Measurements from ENCODE around the gene XPO1. TPM values are rescaled to one million over a fixed set of nuclear protein-coding genes. Genes with fewer than 3 reads are reported as not detected.
"Not testable (repeated sequence)": the region's sequence is repeated elsewhere in the genome, so short reads cannot be mapped to it uniquely, and the experiment has no call there.

XPO1 gene, protein sequence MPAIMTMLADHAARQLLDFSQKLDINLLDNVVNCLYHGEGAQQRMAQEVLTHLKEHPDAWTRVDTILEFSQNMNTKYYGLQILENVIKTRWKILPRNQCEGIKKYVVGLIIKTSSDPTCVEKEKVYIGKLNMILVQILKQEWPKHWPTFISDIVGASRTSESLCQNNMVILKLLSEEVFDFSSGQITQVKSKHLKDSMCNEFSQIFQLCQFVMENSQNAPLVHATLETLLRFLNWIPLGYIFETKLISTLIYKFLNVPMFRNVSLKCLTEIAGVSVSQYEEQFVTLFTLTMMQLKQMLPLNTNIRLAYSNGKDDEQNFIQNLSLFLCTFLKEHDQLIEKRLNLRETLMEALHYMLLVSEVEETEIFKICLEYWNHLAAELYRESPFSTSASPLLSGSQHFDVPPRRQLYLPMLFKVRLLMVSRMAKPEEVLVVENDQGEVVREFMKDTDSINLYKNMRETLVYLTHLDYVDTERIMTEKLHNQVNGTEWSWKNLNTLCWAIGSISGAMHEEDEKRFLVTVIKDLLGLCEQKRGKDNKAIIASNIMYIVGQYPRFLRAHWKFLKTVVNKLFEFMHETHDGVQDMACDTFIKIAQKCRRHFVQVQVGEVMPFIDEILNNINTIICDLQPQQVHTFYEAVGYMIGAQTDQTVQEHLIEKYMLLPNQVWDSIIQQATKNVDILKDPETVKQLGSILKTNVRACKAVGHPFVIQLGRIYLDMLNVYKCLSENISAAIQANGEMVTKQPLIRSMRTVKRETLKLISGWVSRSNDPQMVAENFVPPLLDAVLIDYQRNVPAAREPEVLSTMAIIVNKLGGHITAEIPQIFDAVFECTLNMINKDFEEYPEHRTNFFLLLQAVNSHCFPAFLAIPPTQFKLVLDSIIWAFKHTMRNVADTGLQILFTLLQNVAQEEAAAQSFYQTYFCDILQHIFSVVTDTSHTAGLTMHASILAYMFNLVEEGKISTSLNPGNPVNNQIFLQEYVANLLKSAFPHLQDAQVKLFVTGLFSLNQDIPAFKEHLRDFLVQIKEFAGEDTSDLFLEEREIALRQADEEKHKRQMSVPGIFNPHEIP (N-terminal part only)
- total RNA-seq = 100 to 1,000 TPM in 2 of 9 donors, 10 to 100 TPM in 7; 54.9 to 137 (median 76.5) TPM
- 100 to 1,000 TPM in 1 of 3 donors, 10 to 100 TPM in 2; 48.6 to 117 (median 89.4) TPM for polyA plus RNA-seq
- long read RNA-seq, donor 1, full-length matches to known transcripts = 9 of 16 reads
- long read RNA-seq, donor 1, partial matches to known transcripts = 7 of 16 reads
- long read RNA-seq, donor 1, other reads (novel, unspliced or antisense) = 0 of 16 reads
- long read RNA-seq, donor 2, full-length matches to known transcripts = 6 of 6 reads
- long read RNA-seq, donor 2, partial matches to known transcripts = 0 of 6 reads
- long read RNA-seq, donor 2, other reads (novel, unspliced or antisense) = 0 of 6 reads
- long read RNA-seq, donor 3, partial matches to known transcripts = 0 of 2 reads
- long read RNA-seq, donor 3, other reads (novel, unspliced or antisense) = 0 of 2 reads
- long read RNA-seq, donor 4, partial matches to known transcripts = 4 of 7 reads
- long read RNA-seq, donor 4, other reads (novel, unspliced or antisense) = 3 of 7 reads
- long read RNA-seq, donor 5, full-length matches to known transcripts = 10 of 16 reads
- long read RNA-seq, donor 5, partial matches to known transcripts = 3 of 16 reads
- long read RNA-seq, donor 5, other reads (novel, unspliced or antisense) = 3 of 16 reads
- long read RNA-seq, donor 6, partial matches to known transcripts = 2 of 2 reads
- long read RNA-seq, donor 6, other reads (novel, unspliced or antisense) = 0 of 2 reads
- long read RNA-seq, donor 7, full-length matches to known transcripts = 7 of 14 reads
- long read RNA-seq, donor 7, partial matches to known transcripts = 7 of 14 reads
- long read RNA-seq, donor 7, other reads (novel, unspliced or antisense) = 0 of 14 reads
- long read RNA-seq, donor 8, full-length matches to known transcripts = 7 of 21 reads
- long read RNA-seq, donor 8, partial matches to known transcripts = 14 of 21 reads
- long read RNA-seq, donor 8, other reads (novel, unspliced or antisense) = 0 of 21 reads
- long read RNA-seq, donor 9, full-length matches to known transcripts = 14 of 14 reads
- long read RNA-seq, donor 9, partial matches to known transcripts = 0 of 14 reads
- long read RNA-seq, donor 9, other reads (novel, unspliced or antisense) = 0 of 14 reads
- long read RNA-seq, donor 10, full-length matches to known transcripts = 3 of 3 reads
- long read RNA-seq, donor 10, partial matches to known transcripts = 0 of 3 reads
- long read RNA-seq, donor 10, other reads (novel, unspliced or antisense) = 0 of 3 reads

DNA sequence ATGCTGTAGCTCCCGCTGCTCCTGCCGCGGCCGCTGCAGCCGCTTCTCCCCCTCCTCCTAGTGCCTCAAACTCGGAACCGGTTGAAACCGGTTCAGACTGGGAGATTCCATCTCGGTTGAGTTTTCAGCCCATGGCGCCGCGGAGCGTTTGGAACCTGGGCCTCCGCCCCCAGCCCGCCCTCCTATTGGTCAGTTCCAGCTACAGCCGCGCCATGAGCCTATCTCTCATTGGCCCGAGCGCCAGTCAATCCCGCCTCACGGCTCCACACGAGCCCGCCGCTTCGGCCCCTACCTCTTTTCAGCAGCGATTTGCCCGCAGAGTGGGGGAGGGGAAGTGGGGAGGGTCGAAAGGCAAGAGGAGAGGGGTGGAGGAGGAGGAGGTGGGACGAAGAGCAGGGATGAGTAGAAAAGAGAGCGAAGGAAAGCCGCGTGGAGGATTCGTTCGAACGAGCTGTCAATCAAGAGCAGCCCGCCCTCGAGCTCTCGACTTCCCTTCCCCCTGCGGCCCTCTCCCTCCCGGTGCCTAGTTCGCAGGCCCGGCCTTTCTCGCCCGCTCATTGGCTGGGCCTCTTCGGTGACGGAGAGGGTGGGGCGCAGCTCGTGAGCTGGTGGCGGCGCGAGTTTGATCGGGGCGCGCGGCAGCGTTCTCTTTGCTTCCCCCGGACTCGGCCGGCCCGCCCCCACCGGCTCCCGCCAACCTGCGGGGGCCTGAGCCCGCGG lies at the start of gene XPO1:
Gene XPO1 (minus strand): TSS at position 157 of the 720 bp plus-strand sequence. CDS start 4,459 bp downstream, outside the sequence.
- TF ChIP-seq, protein P1, sequence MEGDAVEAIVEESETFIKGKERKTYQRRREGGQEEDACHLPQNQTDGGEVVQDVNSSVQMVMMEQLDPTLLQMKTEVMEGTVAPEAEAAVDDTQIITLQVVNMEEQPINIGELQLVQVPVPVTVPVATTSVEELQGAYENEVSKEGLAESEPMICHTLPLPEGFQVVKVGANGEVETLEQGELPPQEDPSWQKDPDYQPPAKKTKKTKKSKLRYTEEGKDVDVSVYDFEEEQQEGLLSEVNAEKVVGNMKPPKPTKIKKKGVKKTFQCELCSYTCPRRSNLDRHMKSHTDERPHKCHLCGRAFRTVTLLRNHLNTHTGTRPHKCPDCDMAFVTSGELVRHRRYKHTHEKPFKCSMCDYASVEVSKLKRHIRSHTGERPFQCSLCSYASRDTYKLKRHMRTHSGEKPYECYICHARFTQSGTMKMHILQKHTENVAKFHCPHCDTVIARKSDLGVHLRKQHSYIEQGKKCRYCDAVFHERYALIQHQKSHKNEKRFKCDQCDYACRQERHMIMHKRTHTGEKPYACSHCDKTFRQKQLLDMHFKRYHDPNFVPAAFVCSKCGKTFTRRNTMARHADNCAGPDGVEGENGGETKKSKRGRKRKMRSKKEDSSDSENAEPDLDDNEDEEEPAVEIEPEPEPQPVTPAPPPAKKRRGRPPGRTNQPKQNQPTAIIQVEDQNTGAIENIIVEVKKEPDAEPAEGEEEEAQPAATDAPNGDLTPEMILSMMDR (IDR thresholded peaks at IDR 0.05) = no peak
- TF ChIP-seq POLR2A (IDR thresholded peaks at IDR 0.05) = peak; percentile 89 to 95
- Histone ChIP-seq H3K4me1 (replicated peaks in 1 of 2) (peaks cover 19 to 32% of the 10 kb centered on the region in 2 donors), H3K36me3 (replicated peaks in 1 of 2) (no peaks in the 10 kb centered on the region), H3K27me3 (no peaks in the 10 kb centered on the region), H3K4me3 (peak within 1 kb of the TSS; percentile 56 to 82 (median 68)), H3K27ac (peak within 1 kb of the TSS; percentile 86 to 99 (median 92)), H3K9me3 (replicated peaks in 1 of 3) (no peaks in the 10 kb centered on the region)
- WGBS, 4 donors = 0 to 1% (median 1%) methylated on average over 22 to 65 of the region's 65 CpGs
- intact Hi-C loops (cut with DNase I) = no loop called here
- DNase-seq = peak; percentile 99 to 100 (median 100)

DNA sequence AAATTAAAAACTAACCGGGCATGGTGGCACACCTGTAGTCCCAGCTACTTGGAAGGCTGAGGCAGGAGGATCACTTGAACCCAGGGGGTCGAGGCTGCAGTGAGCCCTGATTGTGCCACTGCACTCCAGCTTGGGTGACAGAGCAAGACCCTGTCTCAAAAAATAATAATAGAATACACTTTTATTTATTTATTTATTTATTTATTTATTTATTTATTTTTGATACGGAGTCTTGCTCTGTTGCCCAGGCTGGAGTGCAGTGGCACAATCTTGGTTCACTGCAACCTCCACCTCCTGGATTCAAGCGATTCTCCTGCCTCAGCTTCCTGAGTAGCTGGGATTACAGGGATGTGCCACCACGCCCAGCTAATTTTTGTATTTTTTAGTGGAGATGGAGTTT lies 48.8 kb upstream of the XPO1 start:
- H3K4me3 ChIP-seq; H3K36me3 ChIP-seq (replicated peaks in 1 of 2); H3K4me1 ChIP-seq (replicated peaks in 1 of 2); H3K27me3 ChIP-seq; intact Hi-C loops (cut with DNase I); H3K27ac ChIP-seq; H3K9me3 ChIP-seq (replicated peaks in 1 of 3); DNase-seq: not testable (repeated sequence)
- WGBS, 4 donors = 88 to 92% (median 92%) methylated on average over 5 of the region's 5 CpGs

DNA sequence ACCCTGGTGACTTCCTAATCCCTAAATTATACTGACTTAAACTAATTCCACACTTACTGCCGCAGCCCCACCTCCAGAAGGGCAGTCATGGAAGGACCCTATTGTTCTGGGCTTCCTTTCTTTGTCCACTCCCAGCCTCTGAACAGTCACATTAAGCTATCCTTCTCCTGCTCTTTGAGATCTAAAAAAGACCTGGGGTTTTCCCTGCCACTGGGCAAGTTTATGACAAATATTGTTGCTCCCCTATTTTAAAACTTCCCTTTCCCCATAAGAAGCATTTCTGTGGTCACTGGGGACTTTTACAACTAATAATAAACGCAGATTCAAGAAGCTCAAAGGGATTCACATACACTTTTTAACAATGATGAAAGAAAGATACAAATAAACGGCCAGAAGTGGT lies 47.2 kb upstream of the XPO1 start:
- Histone ChIP-seq H3K27ac (no peak overlapping the region), H3K4me1 (replicated peaks in 1 of 2) (no peaks in the 10 kb centered on the region), H3K4me3 (no peak overlapping the region), H3K27me3 (no peaks in the 10 kb centered on the region), H3K9me3 (replicated peaks in 1 of 3) (no peaks in the 10 kb centered on the region), H3K36me3 (replicated peaks in 1 of 2) (no peaks in the 10 kb centered on the region)
- 37 to 57% (median 48%) methylated on average over 3 of the region's 3 CpGs for WGBS, 4 donors
- no peak for TF ChIP-seq POLR2A (IDR thresholded peaks at IDR 0.05)
- TF ChIP-seq, protein P1 (IDR thresholded peaks at IDR 0.05) = no peak
- DNase-seq = no peak
- intact Hi-C loops (cut with DNase I) = no loop called here

DNA sequence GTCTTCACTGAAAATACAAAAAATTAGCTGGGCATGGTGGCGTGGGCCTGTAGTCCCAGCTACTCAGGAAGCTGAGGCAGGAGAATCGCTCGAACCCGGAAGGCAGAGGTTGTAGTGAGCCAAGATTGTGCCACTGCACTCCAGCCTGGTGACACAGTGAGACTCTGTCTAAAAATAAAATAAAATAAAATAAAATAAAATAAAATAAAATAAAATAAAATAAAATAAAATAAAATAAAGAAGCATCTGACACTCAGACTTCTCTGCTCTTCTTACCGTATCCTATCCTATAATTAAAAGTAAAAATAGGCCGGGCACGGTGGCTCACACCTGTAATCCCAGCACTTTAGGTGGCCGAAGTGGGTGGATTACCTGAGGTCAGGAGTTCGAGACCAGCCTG lies 46.2 kb upstream of the XPO1 start:
- H3K27ac ChIP-seq; H3K27me3 ChIP-seq; H3K4me3 ChIP-seq; H3K4me1 ChIP-seq (replicated peaks in 1 of 2); H3K36me3 ChIP-seq (replicated peaks in 1 of 2); H3K9me3 ChIP-seq (replicated peaks in 1 of 3); intact Hi-C loops (cut with DNase I); DNase-seq: not testable (repeated sequence)
- 91 to 95% (median 93%) methylated on average over 9 of the region's 9 CpGs for WGBS, 4 donors
